Right atrium auricular region (tissue), 2 donors: ENCODE measurements around the gene LHX6. TPM values are rescaled to one million over a fixed set of nuclear protein-coding genes. Genes with fewer than 3 reads are reported as not detected.

Experiments
- DNase-seq: peaks from one replicate; pipeline ENCODE4 v3.0.0-alpha.2; 2019; ENCODE audit warnings: low spot score
- H3K27ac ChIP-seq, 2 donors: fragments of 200-600 bp; sonication (generic); 1 replicate in 1 of 2; 2 replicates in 1 of 2; pipeline ENCODE4 v1.5.1; 2016 to 2019
- H3K27me3 ChIP-seq, 2 donors: fragments of 200-600 bp; sonication (generic); one replicate each; pipeline versions ENCODE4 v1.5.1 to v1.6.0; 2017 to 2019
- H3K36me3 ChIP-seq: fragments of 200-600 bp; sonication (generic); one replicate; pipeline ENCODE4 v1.5.1; 2016
- H3K4me1 ChIP-seq, 2 donors: fragments of 200-600 bp; sonication (generic); one replicate each; pipeline versions ENCODE4 v1.5.1 to v1.6.0; 2017 to 2019
- H3K4me3 ChIP-seq, 2 donors: fragments of 200-600 bp; sonication (generic); 1 replicate in 1 of 2; 2 replicates in 1 of 2; pipeline ENCODE4 v1.5.1; 2017 to 2019; ENCODE audit warnings: mild to moderate bottlenecking in 1 of 2, moderate library complexity in 1 of 2
- H3K9me3 ChIP-seq, 2 donors: fragments of 200-600 bp; sonication (generic); one replicate each; pipeline ENCODE4 v1.5.1; 2019
- total RNA-seq, 2 donors: library from RNA; depleted of rRNA; stranded (reverse); fragments of >200 nt; gene quantifications; one replicate each; pipeline ENCODE4 v1.1.0, GENCODE V29; 2016
- TF ChIP-seq, protein P1 (sequence below), 2 donors: fragments of 200-600 bp; sonication (generic); IDR thresholded peaks; one replicate each; pipeline ENCODE4 v1.5.1; 2019; ENCODE audit warnings: antibody characterized with exemption in 2 of 2

The LHX6 gene
- total RNA-seq, 2 donors from 2014 or later = 2.8 to 3.2 TPM

DNA sequence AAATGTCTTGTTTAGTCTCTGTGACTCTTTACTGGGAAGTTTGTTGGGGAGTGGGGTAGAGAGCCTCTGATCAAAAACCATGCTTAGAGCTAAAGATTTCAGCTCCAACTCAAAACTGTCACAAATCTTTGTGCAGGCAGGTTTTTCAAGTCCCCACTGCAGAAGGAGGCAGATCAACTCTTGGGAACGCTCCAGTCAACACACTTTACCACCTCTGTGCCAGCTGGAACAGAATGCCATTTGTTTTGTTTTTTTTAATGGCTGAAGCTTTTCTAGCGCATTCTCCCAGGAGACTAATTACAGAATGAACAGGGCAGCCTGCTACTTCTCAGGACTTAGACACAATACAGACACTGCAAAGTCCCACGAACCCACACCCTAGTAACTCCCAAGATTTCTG is 17.9 kb upstream of the LHX6 start:
- peaks cover 75% of the 10 kb centered on the region for H3K36me3 ChIP-seq
- H3K27me3 ChIP-seq = no peaks in the 10 kb centered on the region
- DNase-seq = no peak
- H3K4me1 ChIP-seq = no peaks in the 10 kb centered on the region
- H3K4me3 ChIP-seq = no peak overlapping the region
- no peak overlapping the region for H3K27ac ChIP-seq
- H3K9me3 ChIP-seq = no peaks in the 10 kb centered on the region
- TF ChIP-seq, protein P1, sequence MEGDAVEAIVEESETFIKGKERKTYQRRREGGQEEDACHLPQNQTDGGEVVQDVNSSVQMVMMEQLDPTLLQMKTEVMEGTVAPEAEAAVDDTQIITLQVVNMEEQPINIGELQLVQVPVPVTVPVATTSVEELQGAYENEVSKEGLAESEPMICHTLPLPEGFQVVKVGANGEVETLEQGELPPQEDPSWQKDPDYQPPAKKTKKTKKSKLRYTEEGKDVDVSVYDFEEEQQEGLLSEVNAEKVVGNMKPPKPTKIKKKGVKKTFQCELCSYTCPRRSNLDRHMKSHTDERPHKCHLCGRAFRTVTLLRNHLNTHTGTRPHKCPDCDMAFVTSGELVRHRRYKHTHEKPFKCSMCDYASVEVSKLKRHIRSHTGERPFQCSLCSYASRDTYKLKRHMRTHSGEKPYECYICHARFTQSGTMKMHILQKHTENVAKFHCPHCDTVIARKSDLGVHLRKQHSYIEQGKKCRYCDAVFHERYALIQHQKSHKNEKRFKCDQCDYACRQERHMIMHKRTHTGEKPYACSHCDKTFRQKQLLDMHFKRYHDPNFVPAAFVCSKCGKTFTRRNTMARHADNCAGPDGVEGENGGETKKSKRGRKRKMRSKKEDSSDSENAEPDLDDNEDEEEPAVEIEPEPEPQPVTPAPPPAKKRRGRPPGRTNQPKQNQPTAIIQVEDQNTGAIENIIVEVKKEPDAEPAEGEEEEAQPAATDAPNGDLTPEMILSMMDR (IDR thresholded peaks at IDR 0.05) = no peak

DNA sequence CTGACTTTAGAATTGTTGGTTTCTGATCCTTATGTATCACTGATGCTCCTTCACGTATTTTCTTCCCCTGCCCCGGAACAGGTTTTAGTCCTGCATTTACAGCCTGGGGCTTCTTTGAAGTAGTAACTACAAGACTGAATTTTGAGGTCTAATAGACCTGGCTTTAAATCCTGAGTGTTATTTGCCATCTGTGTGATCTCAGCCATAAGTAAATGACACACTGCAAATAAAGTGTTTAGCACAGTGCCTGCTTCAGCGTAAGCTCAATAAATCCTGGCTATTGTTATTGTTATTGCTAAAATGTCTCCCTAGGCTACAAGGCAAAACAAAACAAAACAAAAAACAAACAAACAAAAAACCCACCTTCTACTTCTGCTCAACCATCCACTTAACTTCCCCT is 15.6 kb upstream of the LHX6 start:
- Histone ChIP-seq H3K27ac (no peak overlapping the region), H3K27me3 (no peaks in the 10 kb centered on the region), H3K9me3 (no peaks in the 10 kb centered on the region), H3K36me3 (peaks cover 81% of the 10 kb centered on the region), H3K4me1 (no peaks in the 10 kb centered on the region), H3K4me3 (no peak overlapping the region)
- TF ChIP-seq, protein P1 (IDR thresholded peaks at IDR 0.05) = no peak
- DNase-seq = no peak

DNA sequence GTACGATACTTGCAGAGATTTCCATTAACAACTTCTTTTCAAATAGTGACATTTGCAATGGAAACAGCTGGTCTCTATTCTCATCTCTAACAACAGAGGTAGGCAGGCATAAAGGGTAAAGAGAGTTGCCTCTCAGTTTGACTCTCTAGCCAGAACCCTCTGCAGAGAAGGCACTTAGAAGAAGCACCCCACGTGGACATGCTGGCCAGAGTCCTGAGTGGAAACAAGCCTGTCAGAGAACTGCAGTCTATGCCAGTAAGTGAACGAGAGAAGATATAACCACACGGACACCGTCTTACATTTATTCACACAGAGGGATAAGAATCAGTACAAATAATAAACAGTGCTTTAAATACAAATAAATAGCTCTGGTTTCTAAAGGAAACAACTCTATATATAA is 11.0 kb upstream of the LHX6 start:
- Histone ChIP-seq H3K36me3 (peaks cover 46% of the 10 kb centered on the region), H3K27me3 (no peaks in the 10 kb centered on the region), H3K9me3 (no peaks in the 10 kb centered on the region), H3K4me1 (no peaks in the 10 kb centered on the region), H3K27ac (no peak overlapping the region), H3K4me3 (no peak overlapping the region)
- DNase-seq = no peak
- TF ChIP-seq, protein P1 (IDR thresholded peaks at IDR 0.05) = no peak

DNA sequence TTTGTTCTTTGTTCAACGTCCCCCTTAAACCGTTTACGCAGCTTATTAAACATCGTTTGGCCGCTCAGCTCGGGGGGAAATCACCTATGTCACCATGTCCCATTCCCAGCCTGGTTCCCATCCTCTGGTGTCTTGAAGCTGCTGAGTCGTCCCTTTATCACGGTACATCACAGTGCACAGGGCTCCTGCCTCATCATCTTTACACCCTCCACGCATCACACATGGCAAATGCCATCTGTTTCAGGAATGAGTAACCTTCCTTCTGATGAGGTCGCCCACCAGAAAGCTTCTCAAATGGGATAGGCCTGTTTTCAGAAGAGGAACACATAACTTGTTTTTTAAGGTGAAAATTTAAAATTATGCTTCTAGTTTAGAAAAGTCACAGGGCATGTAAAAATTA is 7.9 kb upstream of the LHX6 start:
- Histone ChIP-seq H3K36me3 (peaks cover 21% of the 10 kb centered on the region), H3K4me1 (no peaks in the 10 kb centered on the region), H3K27me3 (no peaks in the 10 kb centered on the region), H3K4me3 (no peak overlapping the region), H3K27ac (no peak overlapping the region), H3K9me3 (no peaks in the 10 kb centered on the region)
- no peak for DNase-seq
- TF ChIP-seq, protein P1 (IDR thresholded peaks at IDR 0.05) = no peak

DNA sequence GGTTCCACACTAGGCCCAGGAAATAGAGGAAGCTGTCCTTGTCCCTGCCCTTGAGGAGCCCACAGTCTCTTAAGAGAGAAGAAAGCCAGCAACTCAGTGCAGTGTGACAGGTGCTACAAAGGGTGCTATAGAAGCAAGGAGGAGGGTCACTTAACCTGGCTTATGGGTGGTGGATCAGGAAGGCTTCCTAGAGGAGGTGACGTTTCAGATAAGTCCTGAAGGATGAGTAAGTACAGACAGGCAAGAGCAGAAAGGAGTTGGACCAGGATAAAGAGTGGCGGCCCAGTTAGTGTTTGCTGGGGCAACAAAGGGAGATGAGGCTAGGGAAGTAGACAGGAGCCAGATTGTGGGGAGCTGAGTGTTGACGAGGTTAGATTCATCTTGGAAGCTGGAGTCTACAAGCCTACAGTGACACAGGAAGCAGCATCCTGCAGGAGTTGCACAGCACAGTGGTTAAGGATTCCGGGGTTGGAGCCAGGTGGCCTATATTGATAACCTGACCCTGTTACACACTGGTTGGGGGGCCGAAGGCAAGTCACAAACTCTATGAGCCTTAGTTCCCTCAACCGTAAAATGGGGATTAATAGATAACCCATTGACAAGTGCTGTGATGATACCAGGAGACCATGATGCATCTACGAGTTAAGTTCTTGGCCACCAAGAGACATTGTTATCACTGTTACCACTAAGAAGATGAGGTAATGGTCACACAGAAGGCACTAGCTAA is 5.4 kb upstream of the LHX6 start:
- TF ChIP-seq, protein P1 (IDR thresholded peaks at IDR 0.05) = no peak
- peak; percentile 26 for DNase-seq
- Histone ChIP-seq H3K36me3 (no peaks in the 10 kb centered on the region), H3K9me3 (no peaks in the 10 kb centered on the region), H3K4me1 (no peaks in the 10 kb centered on the region), H3K4me3 (no peak overlapping the region), H3K27ac (no peak overlapping the region), H3K27me3 (peaks cover 4 to 7% of the 10 kb centered on the region in 2 donors)

DNA sequence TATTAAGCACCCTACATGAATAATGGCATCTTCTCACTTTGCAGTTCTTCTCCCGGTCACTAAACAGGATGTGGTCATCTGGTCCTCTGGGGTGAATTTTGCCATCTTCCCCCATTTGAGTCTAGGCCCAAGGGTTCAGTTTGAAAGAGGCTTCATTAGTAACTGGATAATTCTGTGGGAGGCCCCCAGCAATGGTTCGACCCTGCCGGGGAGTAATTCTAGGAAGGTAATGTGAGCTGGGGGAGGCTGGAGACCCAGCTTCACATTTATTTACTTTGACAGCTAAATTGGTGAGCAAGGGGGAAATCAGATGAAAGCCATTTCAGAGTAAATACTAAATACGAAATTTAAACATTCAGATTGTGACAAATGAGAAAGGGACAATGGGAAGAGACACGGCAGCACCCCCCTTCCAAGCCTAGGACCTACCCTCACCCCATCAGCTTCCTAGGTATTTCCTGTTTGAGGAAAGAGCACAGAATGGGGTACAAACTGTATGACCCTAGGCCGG is 4.1 kb upstream of the LHX6 start:
- Histone ChIP-seq H3K9me3 (no peaks in the 10 kb centered on the region), H3K4me1 (peaks cover 0 to 8% of the 10 kb centered on the region in 2 donors), H3K36me3 (no peaks in the 10 kb centered on the region), H3K4me3 (no peak overlapping the region), H3K27me3 (peaks cover 10 to 15% of the 10 kb centered on the region in 2 donors), H3K27ac (no peak overlapping the region)
- no peak for DNase-seq
- TF ChIP-seq, protein P1 (IDR thresholded peaks at IDR 0.05) = no peak
